ENCODE measurements around the gene PLEKHG7. TPM values are rescaled to one million over a fixed set of nuclear protein-coding genes. Genes with fewer than 3 reads are reported as not detected.
"Not testable (repeated sequence)": the region's sequence is repeated elsewhere in the genome, so short reads cannot be mapped to it uniquely, and the experiment has no call there.

Gene PLEKHG7
- total RNA-seq, 1 donor from 2014 or later = 0.23 TPM

DNA sequence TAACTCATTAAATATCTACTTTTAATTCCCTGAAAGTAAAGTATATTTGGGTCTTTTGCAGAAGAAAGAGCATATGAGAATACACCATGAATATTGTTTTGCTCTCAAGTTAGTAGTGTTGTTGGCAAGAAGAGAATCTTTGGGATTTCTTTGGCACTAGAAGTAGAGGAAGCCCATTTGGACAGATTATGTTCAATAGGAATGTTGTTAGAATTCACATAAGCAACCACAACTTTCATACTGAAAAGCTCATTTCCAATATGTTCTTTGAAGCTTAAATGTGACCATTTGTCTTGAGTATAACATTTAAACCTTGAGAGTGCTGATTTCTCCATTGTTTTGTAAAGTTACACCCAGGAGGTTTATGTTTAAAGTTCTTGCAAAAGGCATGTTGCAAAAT is 37.6 kb downstream of the PLEKHG7 start:
- TF ChIP-seq, protein P1, sequence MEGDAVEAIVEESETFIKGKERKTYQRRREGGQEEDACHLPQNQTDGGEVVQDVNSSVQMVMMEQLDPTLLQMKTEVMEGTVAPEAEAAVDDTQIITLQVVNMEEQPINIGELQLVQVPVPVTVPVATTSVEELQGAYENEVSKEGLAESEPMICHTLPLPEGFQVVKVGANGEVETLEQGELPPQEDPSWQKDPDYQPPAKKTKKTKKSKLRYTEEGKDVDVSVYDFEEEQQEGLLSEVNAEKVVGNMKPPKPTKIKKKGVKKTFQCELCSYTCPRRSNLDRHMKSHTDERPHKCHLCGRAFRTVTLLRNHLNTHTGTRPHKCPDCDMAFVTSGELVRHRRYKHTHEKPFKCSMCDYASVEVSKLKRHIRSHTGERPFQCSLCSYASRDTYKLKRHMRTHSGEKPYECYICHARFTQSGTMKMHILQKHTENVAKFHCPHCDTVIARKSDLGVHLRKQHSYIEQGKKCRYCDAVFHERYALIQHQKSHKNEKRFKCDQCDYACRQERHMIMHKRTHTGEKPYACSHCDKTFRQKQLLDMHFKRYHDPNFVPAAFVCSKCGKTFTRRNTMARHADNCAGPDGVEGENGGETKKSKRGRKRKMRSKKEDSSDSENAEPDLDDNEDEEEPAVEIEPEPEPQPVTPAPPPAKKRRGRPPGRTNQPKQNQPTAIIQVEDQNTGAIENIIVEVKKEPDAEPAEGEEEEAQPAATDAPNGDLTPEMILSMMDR (conservative IDR thresholded peaks at IDR 0.05; ENCODE audit: low read depth, low read length) = no peak
- no peak for DNase-seq (ENCODE audit: low read depth)
- no peak overlapping the region for H3K4me3 ChIP-seq (ENCODE audit: low read depth, low read length)

DNA sequence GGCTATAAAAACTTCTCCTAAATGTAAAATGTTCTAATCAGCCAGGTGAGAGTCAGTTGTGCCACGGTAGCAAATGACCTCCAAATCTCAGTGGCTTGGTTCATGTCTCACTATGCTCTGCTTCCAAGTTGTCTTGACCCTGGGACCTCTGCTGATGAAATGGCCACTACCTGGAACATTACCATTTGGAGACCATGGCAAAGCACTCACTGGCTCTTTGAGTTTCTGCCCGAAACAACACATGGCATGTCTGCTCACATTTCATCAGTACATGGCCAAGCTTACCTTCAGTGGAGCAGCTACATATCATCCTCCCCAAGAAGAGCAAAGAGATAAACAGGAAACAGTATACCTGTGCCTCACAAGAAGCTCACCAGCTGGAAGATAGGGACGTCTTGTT is 40.2 kb downstream of the PLEKHG7 start:
- TF ChIP-seq, protein P1 (conservative IDR thresholded peaks at IDR 0.05; ENCODE audit: low read depth, low read length) = no peak
- DNase-seq (ENCODE audit: low read depth) = no peak
- no peak overlapping the region for H3K4me3 ChIP-seq (ENCODE audit: low read depth, low read length)

DNA sequence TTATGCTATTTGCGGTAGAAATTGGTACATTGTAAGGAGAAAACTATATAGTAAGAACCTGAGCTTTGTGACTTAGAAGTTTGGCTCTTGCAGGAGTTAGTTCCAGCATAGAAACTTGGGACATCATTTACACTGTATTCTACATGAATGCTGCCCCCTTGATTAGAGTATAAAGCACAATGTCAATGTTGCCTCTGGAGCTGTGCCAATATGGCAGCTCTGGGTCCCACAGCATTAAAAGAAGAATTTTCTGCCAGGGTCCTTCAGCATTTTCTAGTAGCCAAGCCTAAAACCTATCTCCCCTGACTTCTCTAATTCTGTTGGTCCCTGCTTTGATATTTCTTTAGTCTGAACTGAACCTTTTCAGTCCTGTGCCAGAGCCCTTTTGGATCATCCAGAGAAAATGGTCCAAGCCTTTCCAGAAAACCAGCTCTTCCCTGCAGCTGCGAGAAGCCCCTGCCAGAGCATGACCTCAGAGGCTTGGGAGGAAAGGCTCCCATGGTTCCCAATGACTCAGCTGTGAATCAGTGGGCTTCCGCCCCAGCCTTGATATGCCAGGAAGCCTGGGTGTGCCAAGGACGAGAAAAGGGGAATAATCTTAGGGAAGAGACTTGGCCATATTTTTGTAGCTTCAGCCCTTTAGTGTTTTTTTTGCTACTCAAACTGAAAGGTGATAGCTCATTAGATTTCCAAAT is 43.2 kb downstream of the PLEKHG7 start:
- DNase-seq (ENCODE audit: low read depth) = peak; percentile 61
- H3K4me3 ChIP-seq (ENCODE audit: low read depth, low read length) = no peak overlapping the region
- TF ChIP-seq, protein P1 (conservative IDR thresholded peaks at IDR 0.05; ENCODE audit: low read depth, low read length) = no peak

DNA sequence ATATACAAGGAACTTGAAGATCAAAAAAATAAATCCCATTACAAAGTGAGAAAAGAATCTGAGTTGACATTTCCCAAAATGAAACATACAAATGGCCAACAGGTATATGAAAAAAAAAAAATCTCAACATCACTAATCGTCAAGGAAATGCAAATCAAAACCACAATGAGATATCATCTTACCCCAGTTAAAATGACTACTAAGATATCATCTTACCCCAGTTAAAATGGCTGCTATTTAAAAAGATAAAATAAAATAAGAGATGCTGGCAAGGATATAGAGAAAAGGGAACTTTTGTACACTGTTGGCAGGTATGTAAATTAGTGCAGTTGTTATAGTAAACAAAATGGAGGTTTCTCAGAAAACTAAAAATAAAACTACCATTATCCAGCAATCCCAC is 44.4 kb downstream of the PLEKHG7 start:
- TF ChIP-seq, protein P1 (conservative IDR thresholded peaks at IDR 0.05; ENCODE audit: low read depth, low read length) = no peak
- no peak for DNase-seq (ENCODE audit: low read depth)
- no peak overlapping the region for H3K4me3 ChIP-seq (ENCODE audit: low read depth, low read length)

DNA sequence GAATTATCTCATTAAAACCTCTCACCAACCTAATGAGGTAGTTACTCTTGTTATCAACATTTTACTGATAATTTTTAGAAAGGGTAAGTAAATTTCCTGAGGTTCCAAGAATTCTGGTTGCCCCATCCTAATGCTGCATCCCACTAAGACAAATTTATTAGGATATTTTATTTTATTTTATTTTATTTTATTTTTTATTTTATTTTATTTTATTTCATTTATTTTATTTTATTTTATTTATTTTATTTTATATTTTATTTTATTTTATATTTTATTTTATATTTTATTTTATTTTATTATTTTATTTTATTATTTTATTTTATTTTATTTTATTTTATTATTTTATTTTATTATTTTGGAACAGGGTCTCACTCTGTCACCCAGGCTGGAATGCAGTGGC is 46.9 kb downstream of the PLEKHG7 start:
- DNase-seq (ENCODE audit: low read depth); H3K4me3 ChIP-seq (ENCODE audit: low read depth, low read length): not testable (repeated sequence)

DNA sequence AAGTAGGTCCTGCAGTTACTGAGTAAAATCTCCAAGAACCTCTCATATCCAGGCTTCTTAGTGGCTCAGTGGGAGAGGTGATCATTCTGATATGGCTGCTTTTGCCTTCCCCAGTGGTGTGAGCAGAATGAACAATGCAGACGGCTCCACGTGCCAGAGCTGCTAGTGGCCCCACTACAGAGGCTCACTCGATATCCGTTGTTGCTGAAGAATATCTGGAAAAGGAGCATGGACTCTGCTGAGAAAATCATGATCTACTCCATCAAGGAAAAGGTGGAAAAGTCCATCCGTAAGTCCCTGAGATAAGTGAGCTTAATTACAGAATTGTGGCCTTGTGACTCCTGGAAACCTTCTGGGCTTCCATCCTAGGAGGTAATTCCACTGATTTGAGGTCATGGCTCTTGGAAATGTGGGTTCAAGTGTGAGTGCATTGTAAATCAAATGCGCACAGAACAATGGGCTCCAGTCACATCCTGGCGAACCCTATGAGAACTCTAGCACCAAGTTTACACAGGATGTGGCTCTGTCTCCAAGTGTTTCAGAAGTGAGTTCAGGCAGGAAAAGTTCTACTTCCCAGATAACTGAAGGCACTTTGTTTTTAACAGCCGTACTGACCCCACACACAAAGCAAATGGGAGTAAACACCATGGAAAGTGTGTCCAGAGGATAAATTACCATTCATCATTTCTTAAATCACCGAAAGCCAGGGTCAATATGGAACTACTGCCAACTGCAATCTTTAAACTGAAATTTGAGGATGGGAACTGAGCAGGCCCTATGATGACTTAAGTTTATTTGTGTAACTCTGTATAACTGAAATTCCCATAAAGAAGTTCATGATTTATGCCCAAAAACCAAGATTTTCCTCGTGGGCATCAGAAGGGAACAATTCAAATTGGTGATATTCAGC is 51.4 kb downstream of the PLEKHG7 start:
- TF ChIP-seq, protein P1 (conservative IDR thresholded peaks at IDR 0.05; ENCODE audit: low read depth, low read length) = no peak
- DNase-seq (ENCODE audit: low read depth) = no peak

DNA sequence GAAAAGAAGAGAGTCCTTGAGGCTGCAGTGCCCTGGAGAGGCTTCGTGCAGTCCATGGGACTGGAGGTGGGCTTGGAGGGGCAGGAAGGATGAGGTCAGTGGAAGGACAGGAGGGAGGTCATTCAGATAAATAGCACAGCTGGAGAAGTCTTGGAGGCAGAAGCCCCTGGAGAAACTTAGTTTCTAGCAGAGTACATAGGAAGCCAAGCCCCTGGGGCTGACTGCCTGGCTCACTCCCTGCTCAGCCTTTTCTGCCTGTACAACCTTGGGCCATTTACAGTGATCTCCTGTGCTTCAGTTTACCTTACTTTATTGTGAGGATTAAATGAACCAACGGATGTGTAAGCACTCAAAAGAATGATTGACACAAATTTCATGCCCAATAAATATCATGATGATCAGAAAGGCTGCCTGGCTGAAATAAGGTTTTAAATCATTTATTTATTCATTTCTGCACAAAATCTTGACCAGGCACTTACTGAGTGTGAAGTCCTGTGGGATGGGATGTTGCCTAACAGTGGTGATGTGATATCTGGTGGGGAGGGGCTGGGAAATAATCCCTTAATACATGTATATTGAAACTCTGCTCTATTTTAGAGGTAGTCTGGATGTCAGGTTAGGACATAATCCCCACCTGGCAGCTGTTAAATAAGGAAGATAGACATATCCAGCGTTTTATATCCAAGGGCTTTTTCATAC is 54.3 kb downstream of the PLEKHG7 start:
- TF ChIP-seq, protein P1 (conservative IDR thresholded peaks at IDR 0.05; ENCODE audit: low read depth, low read length) = no peak
- no peak overlapping the region for H3K4me3 ChIP-seq (ENCODE audit: low read depth, low read length)
- no peak for DNase-seq (ENCODE audit: low read depth)

More for the DNA sequence above, 51.4 kb downstream of the PLEKHG7 start:
- no peak overlapping the region for H3K4me3 ChIP-seq (ENCODE audit: low read depth, low read length)
